ENCODE data around the gene HOXD4. TPM values are rescaled to one million over a fixed set of nuclear protein-coding genes. Genes with fewer than 3 reads are reported as not detected.

The HOXD4 gene
- total and polyA plus RNA-seq, 2 donors = 0.09 to 1.0 TPM

DNA sequence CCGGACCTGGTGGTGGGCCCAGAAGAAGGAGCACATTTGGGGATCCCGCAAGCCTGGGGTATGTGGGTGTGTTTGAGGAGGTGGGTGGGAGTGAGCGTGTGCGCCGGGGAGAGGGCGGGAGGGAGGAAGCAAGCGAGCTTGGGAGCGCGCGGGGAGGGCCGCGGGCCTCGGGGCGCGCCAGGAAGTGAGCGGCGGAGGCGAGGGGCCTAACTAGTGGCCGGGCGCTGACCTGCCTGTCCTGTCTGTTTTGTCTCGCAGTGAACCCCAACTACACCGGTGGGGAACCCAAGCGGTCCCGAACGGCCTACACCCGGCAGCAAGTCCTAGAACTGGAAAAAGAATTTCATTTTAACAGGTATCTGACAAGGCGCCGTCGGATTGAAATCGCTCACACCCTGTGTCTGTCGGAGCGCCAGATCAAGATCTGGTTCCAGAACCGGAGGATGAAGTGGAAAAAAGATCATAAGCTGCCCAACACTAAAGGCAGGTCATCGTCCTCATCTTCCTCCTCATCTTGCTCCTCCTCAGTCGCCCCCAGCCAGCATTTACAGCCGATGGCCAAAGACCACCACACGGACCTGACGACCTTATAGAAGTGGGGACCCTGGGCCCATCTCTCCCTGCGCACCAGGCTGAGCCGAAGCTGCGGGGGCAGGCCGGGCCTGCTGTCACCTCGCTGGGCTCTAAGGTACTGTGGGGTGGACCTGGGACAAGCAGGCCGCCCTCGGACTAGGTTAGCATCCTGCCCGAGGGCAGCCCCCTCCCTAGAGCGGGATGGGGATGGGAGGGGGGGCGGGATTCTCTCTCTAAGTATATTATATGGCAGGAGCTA is 1.2 kb downstream of the HOXD4 start:
- no peak overlapping the region for H3K27ac ChIP-seq (ENCODE audit: low read depth in 1 of 2, low read length in 1 of 2)
- no peaks in the 10 kb centered on the region for H3K36me3 ChIP-seq (ENCODE audit: control insufficient read depth in 2 of 2, insufficient read depth in 2 of 2, low read length in 1 of 2)
- 16% methylated on average over 48 of the region's 48 CpGs for WGBS
- H3K4me3 ChIP-seq (ENCODE audit: low read length in 2 of 2) = no peak overlapping the region
- DNase-seq (ENCODE audit: low read depth in 6 of 9, low spot score in 9 of 9) = no peak
- H3K9me3 ChIP-seq (ENCODE audit: control insufficient read depth in 2 of 2, insufficient read depth in 1 of 2, low read length in 1 of 2) = peaks cover 0 to 15% of the 10 kb centered on the region in 2 donors
- H3K4me1 ChIP-seq (ENCODE audit: control insufficient read depth in 2 of 2, insufficient read depth in 2 of 2, low read length in 2 of 2) = no peaks in the 10 kb centered on the region
- peaks cover 96 to 100% of the 10 kb centered on the region in 2 donors for H3K27me3 ChIP-seq (ENCODE audit: control insufficient read depth in 2 of 2, insufficient read depth in 1 of 2, low read length in 1 of 2)

GRCh38 chr2:176154576-176155252 is 3.4 kb downstream of the HOXD4 start:
- H3K4me1 ChIP-seq (ENCODE audit: control insufficient read depth in 2 of 2, insufficient read depth in 2 of 2, low read length in 2 of 2) = no peaks in the 10 kb centered on the region
- peaks cover 96 to 100% of the 10 kb centered on the region in 2 donors for H3K27me3 ChIP-seq (ENCODE audit: control insufficient read depth in 2 of 2, insufficient read depth in 1 of 2, low read length in 1 of 2)
- DNase-seq (ENCODE audit: low read depth in 6 of 9, low spot score in 9 of 9) = no peak
- no peaks in the 10 kb centered on the region for H3K36me3 ChIP-seq (ENCODE audit: control insufficient read depth in 2 of 2, insufficient read depth in 2 of 2, low read length in 1 of 2)
- no peak overlapping the region for H3K4me3 ChIP-seq (ENCODE audit: low read length in 2 of 2)
- H3K27ac ChIP-seq (ENCODE audit: low read depth in 1 of 2, low read length in 1 of 2) = no peak overlapping the region
- WGBS = 38% methylated on average over 11 of the region's 11 CpGs
- peaks cover 0 to 8% of the 10 kb centered on the region in 2 donors for H3K9me3 ChIP-seq (ENCODE audit: control insufficient read depth in 2 of 2, insufficient read depth in 1 of 2, low read length in 1 of 2)

GRCh38 chr2:176155356-176156044 is 4.2 kb downstream of the HOXD4 start:
- peaks cover 0 to 7% of the 10 kb centered on the region in 2 donors for H3K4me1 ChIP-seq (ENCODE audit: control insufficient read depth in 2 of 2, insufficient read depth in 2 of 2, low read length in 2 of 2)
- H3K27ac ChIP-seq (ENCODE audit: low read depth in 1 of 2, low read length in 1 of 2) = no peak overlapping the region
- DNase-seq (ENCODE audit: low read depth in 6 of 9, low spot score in 9 of 9) = no peak
- H3K36me3 ChIP-seq (ENCODE audit: control insufficient read depth in 2 of 2, insufficient read depth in 2 of 2, low read length in 1 of 2) = no peaks in the 10 kb centered on the region
- H3K4me3 ChIP-seq (ENCODE audit: low read length in 2 of 2) = no peak overlapping the region
- H3K9me3 ChIP-seq (ENCODE audit: control insufficient read depth in 2 of 2, insufficient read depth in 1 of 2, low read length in 1 of 2) = peaks cover 0 to 6% of the 10 kb centered on the region in 2 donors
- peaks cover 96 to 100% of the 10 kb centered on the region in 2 donors for H3K27me3 ChIP-seq (ENCODE audit: control insufficient read depth in 2 of 2, insufficient read depth in 1 of 2, low read length in 1 of 2)
- WGBS = 21% methylated on average over 6 of the region's 6 CpGs

DNA sequence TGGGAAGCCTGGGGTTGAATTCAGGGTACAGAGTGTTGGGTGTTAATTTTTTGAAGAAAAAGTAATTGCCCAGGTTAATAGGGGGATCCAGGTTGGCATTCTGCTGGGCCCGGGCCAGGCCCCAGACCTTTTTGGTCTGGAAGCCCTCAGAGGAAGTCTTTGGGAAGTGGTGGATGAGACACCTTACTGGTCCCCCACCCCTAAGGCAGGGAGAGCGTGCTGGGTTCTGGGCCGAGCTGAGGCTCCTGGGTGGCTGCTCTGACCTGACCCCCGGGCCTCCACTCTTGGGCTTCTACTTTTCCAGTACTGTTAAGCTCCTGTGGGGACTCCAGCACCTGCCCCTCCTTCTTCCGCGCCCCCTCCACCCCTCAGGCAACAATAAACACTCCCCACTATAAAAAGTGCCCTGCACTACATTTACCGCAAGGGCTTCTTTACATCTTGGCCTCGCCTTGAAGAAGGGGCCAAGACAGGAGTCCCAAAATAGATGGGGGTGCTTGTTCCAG is 5.0 kb downstream of the HOXD4 start:
- H3K27me3 ChIP-seq (ENCODE audit: control insufficient read depth in 2 of 2, insufficient read depth in 1 of 2, low read length in 1 of 2) = peaks cover 97 to 100% of the 10 kb centered on the region in 2 donors
- H3K36me3 ChIP-seq (ENCODE audit: control insufficient read depth in 2 of 2, insufficient read depth in 2 of 2, low read length in 1 of 2) = no peaks in the 10 kb centered on the region
- H3K4me1 ChIP-seq (ENCODE audit: control insufficient read depth in 2 of 2, insufficient read depth in 2 of 2, low read length in 2 of 2) = peaks cover 0 to 12% of the 10 kb centered on the region in 2 donors
- no peak overlapping the region for H3K27ac ChIP-seq (ENCODE audit: low read depth in 1 of 2, low read length in 1 of 2)
- H3K4me3 ChIP-seq (ENCODE audit: low read length in 2 of 2) = no peak overlapping the region
- WGBS = 35% methylated on average over 8 of the region's 8 CpGs
- H3K9me3 ChIP-seq (ENCODE audit: control insufficient read depth in 2 of 2, insufficient read depth in 1 of 2, low read length in 1 of 2) = peaks cover 0 to 4% of the 10 kb centered on the region in 2 donors
- no peak for DNase-seq (ENCODE audit: low read depth in 6 of 9, low spot score in 9 of 9)

DNA sequence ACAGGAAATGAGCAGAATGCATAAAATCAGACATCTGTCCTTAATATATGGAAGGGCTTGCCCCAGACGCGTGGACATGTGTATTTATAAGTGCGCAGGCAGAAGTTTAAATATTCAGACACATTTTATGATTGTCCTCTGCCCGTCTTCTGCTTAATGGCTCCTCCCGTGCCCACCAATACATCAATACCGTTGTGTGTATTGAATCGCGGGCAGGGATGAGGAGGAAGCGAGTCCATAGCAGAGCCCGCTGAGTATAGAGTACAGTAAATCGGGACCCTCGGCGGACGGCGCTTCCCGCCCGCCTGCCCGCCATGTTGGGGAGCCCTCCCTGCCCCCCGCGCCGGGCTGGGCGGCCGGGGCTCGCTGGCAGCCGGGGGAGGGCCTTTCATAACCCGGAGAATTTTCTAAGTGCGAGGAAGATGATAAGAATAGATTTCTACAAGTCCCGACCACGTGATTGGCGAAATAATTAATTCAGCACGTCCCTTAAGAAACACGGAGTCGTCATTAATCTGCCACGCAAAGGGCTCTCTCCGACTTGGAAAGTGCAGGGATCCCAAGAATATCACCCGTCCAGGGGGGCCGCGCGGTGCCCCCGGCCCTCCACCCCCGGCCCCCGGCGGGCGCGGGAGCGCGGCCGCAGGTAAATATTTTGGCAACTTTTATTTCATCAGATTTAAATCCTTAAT is 5.6 kb downstream of the HOXD4 start, which contains the start of gene HOXD3:
Gene HOXD3 (plus strand): TSS at position 501 of the 692 bp plus-strand sequence. CDS start 11,808 bp downstream, outside the sequence.
- H3K4me3 ChIP-seq (ENCODE audit: low read length in 2 of 2) = no peak within 1 kb of the TSS
- peaks cover 0 to 12% of the 10 kb centered on the region in 2 donors for H3K4me1 ChIP-seq (ENCODE audit: control insufficient read depth in 2 of 2, insufficient read depth in 2 of 2, low read length in 2 of 2)
- H3K9me3 ChIP-seq (ENCODE audit: control insufficient read depth in 2 of 2, insufficient read depth in 1 of 2, low read length in 1 of 2) = peaks cover 0 to 4% of the 10 kb centered on the region in 2 donors
- no peak within 1 kb of the TSS for H3K27ac ChIP-seq (ENCODE audit: low read depth in 1 of 2, low read length in 1 of 2)
- WGBS = 8% methylated on average over 48 of the region's 48 CpGs
- no peaks in the 10 kb centered on the region for H3K36me3 ChIP-seq (ENCODE audit: control insufficient read depth in 2 of 2, insufficient read depth in 2 of 2, low read length in 1 of 2)
- no peak for DNase-seq (ENCODE audit: low read depth in 6 of 9, low spot score in 9 of 9)
- H3K27me3 ChIP-seq (ENCODE audit: control insufficient read depth in 2 of 2, insufficient read depth in 1 of 2, low read length in 1 of 2) = peaks cover 97 to 100% of the 10 kb centered on the region in 2 donors

GRCh38 chr2:176157499-176158185 is 6.3 kb downstream of the HOXD4 start:
- Histone ChIP-seq H3K9me3 (ENCODE audit: control insufficient read depth in 2 of 2, insufficient read depth in 1 of 2, low read length in 1 of 2) (peaks cover 0 to 4% of the 10 kb centered on the region in 2 donors), H3K4me3 (ENCODE audit: low read length in 2 of 2) (no peak overlapping the region), H3K4me1 (ENCODE audit: control insufficient read depth in 2 of 2, insufficient read depth in 2 of 2, low read length in 2 of 2) (peaks cover 0 to 12% of the 10 kb centered on the region in 2 donors), H3K27ac (ENCODE audit: low read depth in 1 of 2, low read length in 1 of 2) (no peak overlapping the region), H3K36me3 (ENCODE audit: control insufficient read depth in 2 of 2, insufficient read depth in 2 of 2, low read length in 1 of 2) (no peaks in the 10 kb centered on the region), H3K27me3 (ENCODE audit: control insufficient read depth in 2 of 2, insufficient read depth in 1 of 2, low read length in 1 of 2) (peaks cover 97 to 100% of the 10 kb centered on the region in 2 donors)
- WGBS = 8% methylated on average over 43 of the region's 43 CpGs
- no peak for DNase-seq (ENCODE audit: low read depth in 6 of 9, low spot score in 9 of 9)

DNA sequence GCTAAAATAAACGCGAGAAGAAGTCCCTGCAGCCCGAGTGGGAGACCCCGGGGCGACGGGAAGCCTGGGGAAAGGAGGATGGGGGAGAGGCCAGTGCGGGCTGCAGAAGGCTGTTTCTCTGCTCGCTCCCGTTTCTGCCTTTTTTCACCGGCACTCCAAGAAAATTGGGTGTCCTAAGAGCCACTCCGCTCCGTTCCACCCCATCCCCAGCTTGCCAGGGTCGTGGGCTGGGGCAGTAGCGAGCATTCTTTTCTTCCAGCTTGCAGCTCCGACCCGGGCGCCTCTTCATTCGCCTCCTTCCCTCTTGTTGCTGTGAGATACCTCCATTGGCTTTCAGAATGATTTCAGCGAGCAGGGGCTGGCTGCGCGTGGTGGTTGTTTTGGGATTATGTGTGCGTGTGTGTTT is 6.8 kb downstream of the HOXD4 start:
- Histone ChIP-seq H3K36me3 (ENCODE audit: control insufficient read depth in 2 of 2, insufficient read depth in 2 of 2, low read length in 1 of 2) (no peaks in the 10 kb centered on the region), H3K27me3 (ENCODE audit: control insufficient read depth in 2 of 2, insufficient read depth in 1 of 2, low read length in 1 of 2) (peaks cover 97 to 100% of the 10 kb centered on the region in 2 donors), H3K4me1 (ENCODE audit: control insufficient read depth in 2 of 2, insufficient read depth in 2 of 2, low read length in 2 of 2) (peaks cover 0 to 12% of the 10 kb centered on the region in 2 donors), H3K27ac (ENCODE audit: low read depth in 1 of 2, low read length in 1 of 2) (no peak overlapping the region), H3K4me3 (ENCODE audit: low read length in 2 of 2) (no peak overlapping the region), H3K9me3 (ENCODE audit: control insufficient read depth in 2 of 2, insufficient read depth in 1 of 2, low read length in 1 of 2) (peaks cover 0 to 4% of the 10 kb centered on the region in 2 donors)
- DNase-seq (ENCODE audit: low read depth in 6 of 9, low spot score in 9 of 9) = no peak
- WGBS = 8% methylated on average over 22 of the region's 22 CpGs

Measured in thymus (tissue), 11 donors.